ENCODE measurements around the gene LRMDA. TPM values are rescaled to one million over a fixed set of nuclear protein-coding genes. Genes with fewer than 3 reads are reported as not detected.

LRMDA gene
- total RNA-seq, 4 donors from 2014 or later, result 1.5 to 15.7 (median 4.6) TPM

DNA sequence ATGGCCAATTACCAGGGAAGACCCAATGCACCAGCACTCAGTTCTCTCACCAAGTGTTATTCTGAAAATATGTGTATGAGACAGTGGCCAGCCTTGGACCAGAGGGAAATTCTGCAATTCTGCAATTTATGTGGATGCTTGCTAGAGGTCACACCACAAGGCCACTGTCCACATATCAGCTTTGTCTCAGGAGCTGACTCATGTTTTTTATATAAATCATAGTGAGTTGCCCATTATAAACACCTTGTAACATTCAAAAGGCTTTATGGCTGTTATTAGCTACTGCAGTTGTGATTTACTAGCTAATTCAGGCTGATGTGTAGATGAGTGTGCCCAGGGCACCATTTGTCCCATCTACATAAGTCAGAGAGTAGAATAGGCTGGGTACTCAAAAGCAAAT lies 649.0 kb downstream of the LRMDA start:
- Histone ChIP-seq H3K9me3 (no peaks in the 10 kb centered on the region), H3K27me3 (no peaks in the 10 kb centered on the region), H3K27ac (no peak overlapping the region), H3K4me1 (no peaks in the 10 kb centered on the region), H3K36me3 (no peaks in the 10 kb centered on the region), H3K4me3 (no peak overlapping the region)
- DNase-seq, result no peak
- intact Hi-C loops (cut with DNase I; ENCODE audit: low total_unique reads), result no loop called here
- no peak for TF ChIP-seq POLR2A (IDR thresholded peaks at IDR 0.05)
- TF ChIP-seq, protein P1, sequence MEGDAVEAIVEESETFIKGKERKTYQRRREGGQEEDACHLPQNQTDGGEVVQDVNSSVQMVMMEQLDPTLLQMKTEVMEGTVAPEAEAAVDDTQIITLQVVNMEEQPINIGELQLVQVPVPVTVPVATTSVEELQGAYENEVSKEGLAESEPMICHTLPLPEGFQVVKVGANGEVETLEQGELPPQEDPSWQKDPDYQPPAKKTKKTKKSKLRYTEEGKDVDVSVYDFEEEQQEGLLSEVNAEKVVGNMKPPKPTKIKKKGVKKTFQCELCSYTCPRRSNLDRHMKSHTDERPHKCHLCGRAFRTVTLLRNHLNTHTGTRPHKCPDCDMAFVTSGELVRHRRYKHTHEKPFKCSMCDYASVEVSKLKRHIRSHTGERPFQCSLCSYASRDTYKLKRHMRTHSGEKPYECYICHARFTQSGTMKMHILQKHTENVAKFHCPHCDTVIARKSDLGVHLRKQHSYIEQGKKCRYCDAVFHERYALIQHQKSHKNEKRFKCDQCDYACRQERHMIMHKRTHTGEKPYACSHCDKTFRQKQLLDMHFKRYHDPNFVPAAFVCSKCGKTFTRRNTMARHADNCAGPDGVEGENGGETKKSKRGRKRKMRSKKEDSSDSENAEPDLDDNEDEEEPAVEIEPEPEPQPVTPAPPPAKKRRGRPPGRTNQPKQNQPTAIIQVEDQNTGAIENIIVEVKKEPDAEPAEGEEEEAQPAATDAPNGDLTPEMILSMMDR (IDR thresholded peaks at IDR 0.05), result no peak

DNA sequence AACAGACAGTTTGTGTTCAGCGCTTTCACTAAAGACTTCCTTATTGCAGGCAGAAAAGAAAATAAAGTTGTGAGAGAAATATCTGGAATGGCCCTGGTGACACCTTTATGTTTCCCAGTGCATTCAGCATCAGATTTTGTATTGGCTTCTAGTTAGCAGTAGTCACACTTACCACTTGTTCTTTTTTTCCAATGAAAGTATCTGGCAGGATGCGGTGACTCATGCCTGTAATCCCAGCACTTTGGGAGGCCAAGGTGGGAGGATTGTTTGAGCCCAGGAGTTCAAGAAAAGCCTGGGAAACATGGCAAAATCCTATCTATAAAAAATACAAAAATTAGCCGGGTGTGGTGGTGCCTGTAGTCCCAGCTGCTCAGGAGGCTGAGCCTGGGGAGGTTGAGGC lies 649.6 kb downstream of the LRMDA start:
- no peak for TF ChIP-seq POLR2A (IDR thresholded peaks at IDR 0.05)
- TF ChIP-seq, protein P1 (IDR thresholded peaks at IDR 0.05), result no peak
- no peak for DNase-seq
- Histone ChIP-seq H3K9me3 (no peaks in the 10 kb centered on the region), H3K36me3 (no peaks in the 10 kb centered on the region), H3K27ac (no peak overlapping the region), H3K4me3 (no peak overlapping the region), H3K27me3 (no peaks in the 10 kb centered on the region), H3K4me1 (peaks cover 0 to under 1% of the 10 kb centered on the region in 2 donors)
- intact Hi-C loops (cut with DNase I; ENCODE audit: low total_unique reads), result no loop called here

DNA sequence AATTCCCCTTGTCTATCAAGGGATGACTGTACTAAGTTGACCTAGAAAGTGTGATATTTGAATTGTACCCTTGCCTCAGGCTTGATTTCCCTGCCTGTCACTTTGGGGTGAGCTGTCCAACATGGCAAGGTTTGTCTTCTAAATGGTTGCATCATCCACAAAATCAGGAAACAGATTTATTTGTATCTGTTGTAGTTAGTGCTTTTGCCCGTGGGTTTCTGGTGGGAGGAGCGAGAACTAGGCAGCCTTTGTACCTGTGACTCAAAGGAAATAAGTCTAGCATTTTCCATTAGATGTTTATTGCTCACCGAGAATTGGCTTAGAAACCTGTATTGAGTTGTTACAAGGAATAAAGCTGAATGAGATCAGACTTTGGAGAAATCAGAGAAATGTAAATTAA lies 650.8 kb downstream of the LRMDA start:
- no peak for DNase-seq
- TF ChIP-seq POLR2A (IDR thresholded peaks at IDR 0.05), result no peak
- TF ChIP-seq, protein P1 (IDR thresholded peaks at IDR 0.05), result no peak
- no peak overlapping the region for H3K4me3 ChIP-seq
- H3K36me3 ChIP-seq, result no peaks in the 10 kb centered on the region
- intact Hi-C loops (cut with DNase I; ENCODE audit: low total_unique reads), result no loop called here
- no peak overlapping the region for H3K27ac ChIP-seq
- H3K27me3 ChIP-seq, result no peaks in the 10 kb centered on the region
- no peaks in the 10 kb centered on the region for H3K9me3 ChIP-seq
- H3K4me1 ChIP-seq, result peaks cover 0 to 5% of the 10 kb centered on the region in 2 donors

DNA sequence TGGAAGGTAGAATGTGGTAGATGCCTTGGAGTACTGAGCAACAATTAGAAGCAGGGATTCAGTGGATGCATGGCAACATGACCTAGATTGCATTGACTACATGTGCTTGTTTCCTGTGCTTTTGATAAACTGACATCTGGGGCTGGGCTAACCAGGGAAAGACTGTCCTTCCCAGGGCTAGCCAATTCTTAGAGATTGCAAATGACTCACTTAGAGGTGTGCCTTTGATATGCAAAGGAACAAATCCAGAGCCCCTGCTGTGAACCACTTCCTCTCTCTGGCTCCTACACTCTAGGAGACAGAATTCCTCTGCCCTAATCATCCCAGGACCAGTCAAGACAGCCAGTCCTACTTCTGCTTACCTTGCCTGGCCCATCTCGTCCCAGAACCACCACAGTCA lies 651.5 kb downstream of the LRMDA start:
- intact Hi-C loops (cut with DNase I; ENCODE audit: low total_unique reads), result no loop called here

DNA sequence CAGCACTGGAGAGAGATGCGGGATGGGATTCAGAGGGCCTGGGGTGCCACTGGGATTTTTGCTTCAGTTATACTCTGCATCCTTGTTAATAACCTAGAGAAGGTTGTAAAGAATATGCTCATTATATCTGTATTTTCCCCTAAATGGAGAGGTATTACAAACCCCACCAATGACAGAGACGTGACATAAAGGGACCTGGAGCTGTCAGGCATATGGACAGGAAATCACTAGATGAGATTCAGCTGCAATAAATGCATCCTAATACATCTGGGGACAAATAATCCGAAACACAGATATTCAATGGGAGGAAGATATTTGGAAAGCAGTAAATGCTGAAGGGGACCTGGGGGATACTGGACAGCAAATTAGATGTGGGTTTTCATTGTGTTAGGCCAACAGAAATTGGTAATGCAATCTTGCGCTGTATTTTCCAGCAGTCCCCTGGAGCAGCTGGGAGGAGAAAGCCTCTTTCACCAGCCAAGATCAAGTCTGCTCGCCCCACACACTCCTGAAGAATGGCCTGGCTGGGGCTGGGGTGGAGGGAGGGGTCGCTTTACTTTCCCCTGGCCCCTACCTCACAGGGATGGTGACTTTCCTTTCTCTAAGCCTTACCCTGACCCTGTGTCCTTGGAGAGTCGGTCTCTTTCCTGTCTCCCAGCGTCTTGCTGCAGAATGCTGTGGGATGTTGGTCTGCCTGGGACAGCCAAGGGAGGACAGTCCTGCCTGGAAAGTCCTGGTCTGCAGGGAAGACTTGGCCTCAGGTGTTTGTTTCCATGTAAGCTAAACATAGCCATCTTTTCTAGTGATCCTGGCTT lies 653.8 kb downstream of the LRMDA start:
- no peaks in the 10 kb centered on the region for H3K9me3 ChIP-seq
- H3K4me3 ChIP-seq, result no peak overlapping the region
- intact Hi-C loops (cut with DNase I; ENCODE audit: low total_unique reads), result loop anchor here (5.0 kb wide), 1 partner anchor 688 kb away; no protein-coding TSS in a partner anchor
- H3K4me1 ChIP-seq, result peaks cover 0 to 5% of the 10 kb centered on the region in 2 donors
- no peak for DNase-seq
- H3K27ac ChIP-seq, result peak overlapping the region; percentile 67 to 70
- no peaks in the 10 kb centered on the region for H3K36me3 ChIP-seq
- H3K27me3 ChIP-seq, result no peaks in the 10 kb centered on the region
- TF ChIP-seq, protein P1 (IDR thresholded peaks at IDR 0.05), result no peak
- no peak for TF ChIP-seq POLR2A (IDR thresholded peaks at IDR 0.05)

More for the DNA sequence above, 651.5 kb downstream of the LRMDA start:
- Histone ChIP-seq H3K4me3 (no peak overlapping the region), H3K27ac (no peak overlapping the region), H3K9me3 (no peaks in the 10 kb centered on the region), H3K4me1 (peaks cover 0 to 5% of the 10 kb centered on the region in 2 donors), H3K27me3 (no peaks in the 10 kb centered on the region), H3K36me3 (no peaks in the 10 kb centered on the region)
- no peak for DNase-seq
- TF ChIP-seq, protein P1 (IDR thresholded peaks at IDR 0.05), result no peak
- TF ChIP-seq POLR2A (IDR thresholded peaks at IDR 0.05), result no peak
